ENCODE data around the gene FGD6.

- TF ChIP-seq POLR2A (IDR thresholded peaks at IDR 0.05) (no peak), CTCF (IDR thresholded peaks at IDR 0.05) (no peak)
Observed at GRCh38 chr12:95074766-95075165, 142.5 kb downstream of the FGD6 start.
